Measurements from ENCODE around the gene SAMD5.

DNA sequence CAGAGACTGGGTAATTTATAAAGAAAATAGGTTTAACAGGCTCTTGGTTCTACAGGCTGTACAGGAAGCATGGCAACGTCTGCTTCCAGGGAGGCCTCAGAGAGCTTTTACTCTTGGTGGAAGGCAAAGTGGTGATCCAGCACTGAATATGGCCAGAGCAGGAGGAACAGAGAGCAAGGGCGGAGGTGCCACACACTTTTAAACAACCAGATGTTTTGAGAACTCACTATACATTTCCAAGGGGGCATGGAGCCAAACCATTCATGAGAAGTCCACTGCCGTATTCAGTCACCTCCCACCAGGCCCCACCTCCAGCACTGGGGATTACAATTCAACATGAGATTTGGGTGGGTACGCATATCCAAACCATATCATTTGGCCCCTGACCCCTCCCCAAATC, 18.7 kb downstream of the SAMD5 start:
- TF ChIP-seq, protein P1, sequence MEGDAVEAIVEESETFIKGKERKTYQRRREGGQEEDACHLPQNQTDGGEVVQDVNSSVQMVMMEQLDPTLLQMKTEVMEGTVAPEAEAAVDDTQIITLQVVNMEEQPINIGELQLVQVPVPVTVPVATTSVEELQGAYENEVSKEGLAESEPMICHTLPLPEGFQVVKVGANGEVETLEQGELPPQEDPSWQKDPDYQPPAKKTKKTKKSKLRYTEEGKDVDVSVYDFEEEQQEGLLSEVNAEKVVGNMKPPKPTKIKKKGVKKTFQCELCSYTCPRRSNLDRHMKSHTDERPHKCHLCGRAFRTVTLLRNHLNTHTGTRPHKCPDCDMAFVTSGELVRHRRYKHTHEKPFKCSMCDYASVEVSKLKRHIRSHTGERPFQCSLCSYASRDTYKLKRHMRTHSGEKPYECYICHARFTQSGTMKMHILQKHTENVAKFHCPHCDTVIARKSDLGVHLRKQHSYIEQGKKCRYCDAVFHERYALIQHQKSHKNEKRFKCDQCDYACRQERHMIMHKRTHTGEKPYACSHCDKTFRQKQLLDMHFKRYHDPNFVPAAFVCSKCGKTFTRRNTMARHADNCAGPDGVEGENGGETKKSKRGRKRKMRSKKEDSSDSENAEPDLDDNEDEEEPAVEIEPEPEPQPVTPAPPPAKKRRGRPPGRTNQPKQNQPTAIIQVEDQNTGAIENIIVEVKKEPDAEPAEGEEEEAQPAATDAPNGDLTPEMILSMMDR (IDR thresholded peaks at IDR 0.05) = no peak
- TF ChIP-seq ZFX (IDR thresholded peaks at IDR 0.05; ENCODE audit: borderline replicate concordance) = no peak
